Measurements from ENCODE around the gene DCDC1. TPM values are rescaled to one million over a fixed set of nuclear protein-coding genes. Genes with fewer than 3 reads are reported as not detected.

Gene DCDC1
- total and polyA plus RNA-seq, 9 of the 15 experiments (the other 6 are each of a cell fraction or from before 2014, with no cell fraction given), result 0.05 to 0.18 (median 0.08) TPM; not detected in 3

DNA sequence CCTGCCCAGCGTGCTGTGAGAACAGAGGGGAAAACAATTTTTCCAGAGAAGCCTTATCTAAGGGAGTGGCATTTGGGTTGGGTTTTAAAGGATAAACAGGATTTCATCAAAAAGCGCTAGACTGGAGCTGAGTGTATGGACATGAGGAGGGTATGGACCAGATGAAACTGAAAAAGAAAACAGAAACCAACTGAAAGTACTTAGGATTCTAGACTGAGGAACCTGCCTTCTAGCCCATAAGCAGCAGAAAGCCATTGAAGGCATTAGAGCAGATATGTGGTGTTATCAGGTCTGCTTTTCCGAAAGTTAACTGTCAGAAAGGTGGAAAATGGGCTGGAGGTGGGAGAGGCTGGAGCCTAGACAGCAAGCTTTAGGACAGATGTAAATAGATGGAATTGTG lies 443.4 kb downstream of the DCDC1 start:
- POLR2A ChIA-PET, result no interaction called here

DNA sequence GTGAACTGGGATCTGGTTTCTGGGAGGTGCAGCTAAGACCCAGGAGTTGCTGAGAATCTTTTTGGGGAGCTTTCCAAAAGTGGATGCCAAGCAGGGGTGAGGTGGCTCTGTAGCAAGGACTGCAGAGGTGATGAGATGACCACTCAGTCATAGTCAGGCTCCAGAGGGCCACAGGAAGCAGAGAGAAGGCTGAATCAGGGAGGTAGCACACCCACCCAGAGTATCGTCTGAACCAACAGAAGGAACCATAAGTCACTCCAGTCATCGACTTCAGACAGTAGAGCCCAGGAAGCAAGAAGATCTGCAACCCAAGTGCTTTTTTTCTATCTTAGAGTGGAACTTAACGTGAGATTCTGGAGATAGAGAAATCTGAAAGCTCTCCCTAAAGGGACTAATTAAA lies 447.7 kb downstream of the DCDC1 start:
- no peak overlapping the region for H3K9ac ChIP-seq (ENCODE audit: insufficient read depth in 1 of 2, low read depth in 2 of 2, low read length in 2 of 2)
- TF ChIP-seq ATF1 (CRISPR knock-in tag; IDR thresholded peaks at IDR 0.05) (no peak), ATF1 (tag; IDR thresholded peaks at IDR 0.05) (no peak), TSHZ1 (CRISPR knock-in tag; IDR thresholded peaks at IDR 0.05) (no peak), CBFA2T2 (conservative IDR thresholded peaks at IDR 0.05) (no peak), ZNF79 (CRISPR knock-in tag; IDR thresholded peaks at IDR 0.05; ENCODE audit: low read depth) (no peak), ZNF134 (CRISPR knock-in tag; conservative IDR thresholded peaks at IDR 0.05) (no peak)
- FAIRE-seq (no peak), DNase-seq (ENCODE audit: extremely low read depth in 1 of 4, low spot score in 3 of 4) (no peak), ATAC-seq (no peak)
- no peaks in the 10 kb centered on the region for H4K20me1 ChIP-seq (replicated peaks; ENCODE audit: control insufficient read depth, insufficient read depth, low read length)
- POLR2A ChIA-PET, result no interaction called here
- intact Hi-C loops (cut with micrococcal nuclease), result no loop called here
- no peaks in the 10 kb centered on the region for H3K4me1 ChIP-seq (replicated peaks in 1 of 2; ENCODE audit: control insufficient read depth in 2 of 2, insufficient read depth in 2 of 2, low read length in 2 of 2)
- H3K4me2 ChIP-seq (ENCODE audit: insufficient read depth, low read length), result no peak overlapping the region
- no peaks in the 10 kb centered on the region for H3K79me2 ChIP-seq (ENCODE audit: control insufficient read depth, insufficient read depth, low read length)
- 2% methylated on average over 3 of the region's 3 CpGs for whole genome bisulfite sequencing (ENCODE audit: insufficient coverage, low coverage, missing lambda C conversion rate)
- H3K36me3 ChIP-seq (ENCODE audit: control insufficient read depth, insufficient read depth, low read length), result no peaks in the 10 kb centered on the region
- no peak overlapping the region for H3K4me3 ChIP-seq
- H3K9me3 ChIP-seq (replicated peaks; ENCODE audit: control insufficient read depth, insufficient read depth, low read depth, low read length), result no peaks in the 10 kb centered on the region
- CTCF ChIA-PET (ENCODE audit: low intra/inter-chr PET ratio), result no interaction called here
- in situ Hi-C loops (cut with MboI), result no loop called here
- H3K27me3 ChIP-seq (ENCODE audit: control insufficient read depth in 2 of 2, insufficient read depth in 2 of 2, low read length in 2 of 2), result no peaks in the 10 kb centered on the region
- no peaks in the 10 kb centered on the region for H3K9me1 ChIP-seq (ENCODE audit: control insufficient read depth, insufficient read depth, low read length)
- no TSS peak for BruUV-seq (replicated peaks)
- H3K27ac ChIP-seq (ENCODE audit: extremely low read depth, low read depth, low read length), result no peak overlapping the region
- H2AFZ ChIP-seq (ENCODE audit: low read depth, low read length), result no peak overlapping the region

More for the DNA sequence above, 443.4 kb downstream of the DCDC1 start:
- no peaks in the 10 kb centered on the region for H3K9me3 ChIP-seq (replicated peaks; ENCODE audit: control insufficient read depth, insufficient read depth, low read depth, low read length)
- TF ChIP-seq ZNF124 (CRISPR knock-in tag; IDR thresholded peaks at IDR 0.05) (no peak), XRCC5 (IDR thresholded peaks at IDR 0.05; ENCODE audit: low read depth, low read length) (no peak), ZC3H8 (IDR thresholded peaks at IDR 0.05) (no peak), ZNF561 (CRISPR knock-in tag; conservative IDR thresholded peaks at IDR 0.05) (no peak), NCOA1 (IDR thresholded peaks at IDR 0.05; ENCODE audit: low read depth) (no peak)
- no peaks in the 10 kb centered on the region for H3K79me2 ChIP-seq (ENCODE audit: control insufficient read depth, insufficient read depth, low read length)
- no peak overlapping the region for H3K9ac ChIP-seq (ENCODE audit: insufficient read depth in 1 of 2, low read depth in 2 of 2, low read length in 2 of 2)
- no peak overlapping the region for H3K4me2 ChIP-seq (ENCODE audit: insufficient read depth, low read length)
- CTCF ChIA-PET (ENCODE audit: low intra/inter-chr PET ratio), result no interaction called here
- BruUV-seq (replicated peaks), result no TSS peak
- WGBS (ENCODE audit: insufficient coverage, low coverage, missing lambda C conversion rate), result 2% methylated on average over 3 of the region's 3 CpGs
- no peak overlapping the region for H3K4me3 ChIP-seq
- no peaks in the 10 kb centered on the region for H3K27me3 ChIP-seq (ENCODE audit: control insufficient read depth in 2 of 2, insufficient read depth in 2 of 2, low read length in 2 of 2)
- no peaks in the 10 kb centered on the region for H3K36me3 ChIP-seq (ENCODE audit: control insufficient read depth, insufficient read depth, low read length)
- in situ Hi-C loops (cut with MboI) (no loop called here), intact Hi-C loops (cut with micrococcal nuclease) (no loop called here)
- no peak overlapping the region for H3K27ac ChIP-seq (ENCODE audit: extremely low read depth, low read depth, low read length)
- H4K20me1 ChIP-seq (replicated peaks; ENCODE audit: control insufficient read depth, insufficient read depth, low read length), result no peaks in the 10 kb centered on the region
- DNase-seq (ENCODE audit: extremely low read depth in 1 of 4, low spot score in 3 of 4) (no peak), ATAC-seq (no peak), FAIRE-seq (no peak)
- no peak overlapping the region for H2AFZ ChIP-seq (ENCODE audit: low read depth, low read length)
- no peaks in the 10 kb centered on the region for H3K9me1 ChIP-seq (ENCODE audit: control insufficient read depth, insufficient read depth, low read length)
- H3K4me1 ChIP-seq (replicated peaks in 1 of 2; ENCODE audit: control insufficient read depth in 2 of 2, insufficient read depth in 2 of 2, low read length in 2 of 2), result no peaks in the 10 kb centered on the region

Data from K562 (cell line).